ENCODE results near the gene EMC9.

- TF ChIP-seq MAFK (IDR thresholded peaks at IDR 0.05; ENCODE audit: low read depth, low read length) (no peak), POLR2AphosphoS5 (IDR thresholded peaks at IDR 0.05; ENCODE audit: low read depth, low read length) (no peak), CTCF (IDR thresholded peaks at IDR 0.05; ENCODE audit: control extremely low read depth in 1 of 3, insufficient read depth in 1 of 3, low read depth in 1 of 3, low read length in 3 of 3) (no peak), RXRA (IDR thresholded peaks at IDR 0.05; ENCODE audit: insufficient read depth, low read depth, low read length) (no peak), GABPA (IDR thresholded peaks at IDR 0.05; ENCODE audit: borderline replicate concordance, insufficient read depth, low read length) (no peak), EZH2 (IDR thresholded peaks at IDR 0.05; ENCODE audit: low read depth, low read length, severe bottlenecking) (no peak)
These were observed 48.1 kb upstream of the EMC9 start for GRCh38 chr14:24189460-24189859.

Data from H1 (cell line).